HG03354 (cell line): Measurements from ENCODE around the gene MYMK.

Experiments used
- ATAC-seq: cut with Tn5 transposase; IDR thresholded peaks from one replicate; pipeline ENCODE4 v1.9.1; 2021; ENCODE audit warnings: mild to moderate bottlenecking; ENCODE audit not compliant: unreplicated experiment, poor library complexity, severe bottlenecking

MYMK gene

DNA sequence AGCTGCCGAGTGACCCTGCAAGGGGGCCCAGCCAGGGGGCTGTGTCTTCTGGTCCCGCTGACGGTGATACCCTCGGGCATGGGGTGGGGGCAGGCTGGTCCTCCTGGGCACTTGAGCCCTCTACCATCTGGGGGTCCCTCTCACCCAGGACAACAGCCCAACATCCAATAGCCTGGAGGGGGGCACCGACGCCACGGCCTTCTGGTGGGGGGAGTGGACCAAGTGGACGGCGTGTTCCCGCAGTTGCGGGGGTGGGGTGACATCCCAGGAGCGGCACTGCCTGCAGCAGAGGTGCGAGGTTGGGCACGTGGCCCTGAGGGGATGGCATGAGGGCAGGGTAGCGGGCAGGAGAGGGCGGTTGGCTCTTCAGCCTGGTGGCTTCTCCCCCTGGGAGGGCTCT, 12.5 kb upstream of the MYMK start:
- no peak for ATAC-seq

- no peak for ATAC-seq
Measured at GRCh38 chr9:133536536-133536935, 11.8 kb upstream of the MYMK start.

GRCh38 chr9:133536080-133536479, 11.3 kb upstream of the MYMK start:
- ATAC-seq = no peak

GRCh38 chr9:133535306-133535877, 10.6 kb upstream of the MYMK start:
- no peak for ATAC-seq

DNA sequence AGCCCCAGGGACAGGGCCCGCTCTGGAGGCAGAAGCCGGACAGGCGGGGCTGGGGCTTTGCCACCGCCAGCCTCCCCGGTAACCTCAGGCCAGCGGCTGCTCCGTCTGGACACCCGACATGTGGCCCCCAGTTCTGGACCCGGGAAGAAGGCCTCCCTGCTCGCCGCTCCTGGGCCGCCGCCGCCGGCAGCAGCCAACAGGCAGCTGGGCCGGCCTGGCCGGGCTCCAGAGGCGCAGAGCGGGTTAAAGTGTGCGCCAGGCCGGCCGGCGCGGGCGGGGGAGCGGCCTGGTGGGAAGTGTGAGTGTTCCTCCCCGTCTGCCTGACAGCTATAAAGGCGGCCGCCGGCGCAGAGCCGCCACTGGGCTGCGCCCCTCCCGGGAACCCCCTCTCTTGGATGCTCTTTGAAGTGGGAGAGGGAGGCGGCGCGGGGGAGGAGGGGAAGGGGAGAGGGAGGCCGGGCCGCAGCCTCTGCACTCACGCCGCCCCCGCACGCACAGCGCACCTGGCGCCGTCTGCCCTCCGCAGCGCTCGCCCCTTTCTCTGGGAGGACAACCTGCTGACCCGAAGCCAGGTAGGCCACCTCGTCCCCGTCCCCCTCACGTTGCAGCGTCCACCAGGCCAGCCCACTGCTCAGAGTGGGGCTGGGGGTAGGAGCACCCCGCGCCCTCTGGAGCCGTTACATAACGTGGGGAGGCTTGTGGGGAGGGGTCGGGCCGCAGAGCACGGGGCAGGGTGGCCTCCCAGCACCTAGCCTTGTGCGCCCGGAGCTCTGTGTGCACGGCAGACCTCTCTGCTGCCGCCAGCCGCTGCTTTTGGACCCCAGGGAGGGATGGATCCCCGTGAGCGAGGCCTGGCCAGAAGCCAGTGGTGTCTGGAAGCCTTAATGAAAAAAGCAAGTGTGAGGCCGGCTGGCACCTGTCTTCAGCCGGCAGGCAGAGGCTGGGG, 9.9 kb upstream of the MYMK start, which contains the start of gene ADAMTSL2:
Gene ADAMTSL2 (plus strand): TSS at position 359 of the 946 bp plus-strand sequence. CDS start 2,009 bp downstream, outside the sequence.
- ATAC-seq = no peak

DNA sequence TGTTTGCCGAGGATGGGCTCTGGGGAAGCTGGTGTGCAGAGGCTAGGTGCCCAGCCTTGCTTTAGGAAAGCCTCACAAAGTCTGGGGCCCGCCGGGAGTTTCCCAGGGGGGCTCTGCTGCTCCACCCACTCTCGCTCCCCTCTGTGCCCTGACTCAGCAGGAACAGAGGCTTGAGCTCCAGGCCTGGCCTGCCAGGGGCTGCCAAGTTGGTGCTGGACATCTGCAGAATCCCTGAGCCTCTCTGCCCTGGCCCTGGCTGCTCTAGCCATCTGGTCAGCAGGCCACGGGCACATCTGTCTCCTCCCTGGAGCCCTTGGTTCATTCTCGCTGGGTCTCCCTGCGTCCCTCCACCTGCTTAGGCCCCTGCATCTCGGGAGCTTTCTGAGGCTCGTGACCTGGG, 9.1 kb upstream of the MYMK start:
- no peak for ATAC-seq

DNA sequence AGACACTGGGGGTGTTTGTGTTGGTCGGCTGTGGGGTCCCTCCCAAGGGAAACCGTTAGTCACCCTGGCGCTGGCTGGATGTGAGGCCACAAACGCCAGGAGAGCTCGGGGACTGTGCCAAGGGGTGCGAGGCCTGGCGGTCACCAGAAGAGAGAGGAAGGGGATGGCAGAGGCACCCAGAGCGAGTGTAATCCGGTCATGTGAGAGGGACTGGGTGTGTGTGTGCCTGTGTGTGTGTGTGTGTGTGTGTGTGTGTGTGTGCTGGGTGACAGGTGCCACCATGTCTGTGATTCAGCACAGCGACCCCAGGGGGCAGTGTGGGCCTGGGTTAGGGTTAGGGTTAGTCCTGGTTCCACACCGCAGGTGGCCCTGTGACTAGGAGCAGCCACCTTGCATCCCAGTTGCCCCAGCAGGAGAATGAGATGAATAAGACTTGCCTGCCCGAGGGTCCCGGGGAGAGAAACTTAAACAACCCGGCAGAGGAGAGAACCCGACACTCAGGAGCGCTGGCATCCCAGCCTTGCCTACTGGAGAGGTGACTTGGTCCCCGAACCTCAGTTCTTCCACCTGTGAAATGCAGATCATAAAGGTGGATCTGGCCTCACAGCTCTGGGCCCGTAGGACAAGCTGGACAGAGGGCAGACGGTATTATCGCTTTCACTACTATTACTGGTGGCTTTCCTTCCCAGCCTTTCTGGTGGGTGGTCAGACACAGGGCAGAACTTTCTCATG, 8.3 kb upstream of the MYMK start:
- no peak for ATAC-seq

DNA sequence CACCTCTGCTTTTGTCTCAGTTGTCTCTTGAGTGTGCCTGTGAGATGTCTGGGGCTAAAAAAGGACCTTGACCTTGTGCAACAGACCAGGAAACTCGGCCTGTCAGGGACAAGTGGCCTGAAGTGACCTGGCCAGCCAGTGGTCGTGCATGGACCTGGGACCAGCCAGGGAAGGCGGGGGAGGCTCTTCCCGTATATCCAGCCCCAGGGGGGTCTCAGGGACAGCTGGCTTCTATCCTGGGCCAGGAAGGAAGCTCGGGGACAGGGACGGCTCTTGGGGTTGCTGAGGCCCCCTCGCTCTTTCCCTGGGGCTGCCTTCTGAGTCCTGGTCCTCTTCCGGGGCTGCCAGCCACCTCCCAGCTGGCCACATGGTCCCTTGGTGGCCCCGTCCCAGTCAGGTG, 6.5 kb upstream of the MYMK start:
- no peak for ATAC-seq

DNA sequence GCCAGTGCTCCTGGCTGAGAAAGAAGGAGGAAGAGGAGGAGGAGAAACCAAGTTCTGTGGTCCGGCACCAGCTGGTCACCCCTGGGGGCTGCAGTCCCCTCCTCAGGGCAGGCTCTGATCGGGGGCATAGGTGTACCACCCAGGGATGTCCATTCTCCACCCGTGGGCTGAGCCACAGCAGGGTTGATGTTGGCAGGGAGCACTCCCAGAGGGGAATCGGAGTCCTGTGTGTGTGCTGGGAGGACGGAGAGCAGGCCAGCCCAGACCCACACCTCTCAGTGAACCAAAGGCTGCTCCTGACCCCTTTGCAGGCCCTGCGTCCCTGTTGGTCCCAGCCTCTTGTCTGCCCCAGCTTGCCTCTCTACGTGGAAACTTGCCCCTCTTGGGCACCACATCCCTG, 5.1 kb upstream of the MYMK start:
- no peak for ATAC-seq

- no peak for ATAC-seq
Measured at GRCh38 chr9:133529457-133529856, 4.7 kb upstream of the MYMK start.

DNA sequence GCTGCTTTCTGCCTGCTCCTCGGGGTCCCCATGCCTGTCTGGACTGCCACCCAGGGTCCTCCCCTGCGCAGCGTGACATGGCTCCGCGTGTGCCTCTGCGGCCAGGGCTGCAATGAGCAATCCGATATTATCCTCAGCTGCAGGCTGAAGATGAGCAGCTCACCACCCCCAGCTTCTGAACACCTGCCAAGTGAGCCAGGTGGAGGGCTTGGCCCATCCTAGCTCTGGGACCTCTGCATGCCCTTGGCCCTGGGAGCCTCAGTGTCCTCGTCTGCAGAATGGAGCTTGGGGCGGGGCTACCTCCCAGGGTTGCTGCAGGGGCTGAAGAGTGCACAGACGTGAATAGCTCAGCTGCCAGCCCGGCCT, 4.1 kb upstream of the MYMK start:
- ATAC-seq = no peak

DNA sequence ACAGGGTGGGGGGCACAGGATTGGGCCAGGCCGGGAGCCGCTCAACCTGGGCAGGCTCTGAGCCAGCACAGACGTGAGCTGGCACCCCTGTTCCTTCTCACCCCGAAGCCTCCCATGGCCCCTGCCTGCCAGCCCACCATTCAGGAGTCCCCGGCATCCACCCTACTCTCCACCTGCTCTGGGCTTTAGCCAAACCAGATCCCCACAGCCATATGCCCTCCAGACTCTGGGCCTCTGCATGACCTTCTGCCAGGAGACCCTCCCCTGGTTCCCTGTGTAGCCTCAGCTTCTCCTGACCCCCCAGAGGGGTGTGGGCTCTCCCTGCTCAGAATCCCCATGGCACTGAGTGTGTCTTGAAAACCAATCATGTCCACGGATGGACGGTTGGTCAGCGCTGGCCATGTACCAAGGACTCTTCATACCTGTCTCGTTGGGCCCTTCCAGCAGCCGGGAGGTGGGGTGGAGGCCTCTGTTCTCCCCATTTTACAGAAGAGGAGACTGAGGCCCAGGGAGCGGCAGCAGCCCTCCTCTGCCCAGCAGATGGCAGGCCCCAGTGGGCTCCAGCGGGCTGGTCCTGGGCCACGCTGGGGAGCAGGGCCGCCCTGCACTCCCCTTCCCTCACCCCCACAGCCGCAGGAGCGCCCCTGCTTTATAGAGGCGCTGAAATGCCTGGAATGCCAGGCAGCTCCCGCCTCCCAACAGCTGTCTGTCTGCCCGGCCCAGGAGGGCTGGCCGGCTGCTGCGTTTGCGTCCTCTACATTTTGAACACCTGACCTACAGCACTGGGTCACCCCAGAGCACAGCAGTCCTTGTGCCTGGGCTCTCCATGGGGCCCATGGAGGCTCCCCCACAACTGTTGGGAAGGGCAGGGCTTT, 3.5 kb upstream of the MYMK start:
- no peak for ATAC-seq

GRCh38 chr9:133527444-133527920, 2.7 kb upstream of the MYMK start:
- ATAC-seq = no peak

DNA sequence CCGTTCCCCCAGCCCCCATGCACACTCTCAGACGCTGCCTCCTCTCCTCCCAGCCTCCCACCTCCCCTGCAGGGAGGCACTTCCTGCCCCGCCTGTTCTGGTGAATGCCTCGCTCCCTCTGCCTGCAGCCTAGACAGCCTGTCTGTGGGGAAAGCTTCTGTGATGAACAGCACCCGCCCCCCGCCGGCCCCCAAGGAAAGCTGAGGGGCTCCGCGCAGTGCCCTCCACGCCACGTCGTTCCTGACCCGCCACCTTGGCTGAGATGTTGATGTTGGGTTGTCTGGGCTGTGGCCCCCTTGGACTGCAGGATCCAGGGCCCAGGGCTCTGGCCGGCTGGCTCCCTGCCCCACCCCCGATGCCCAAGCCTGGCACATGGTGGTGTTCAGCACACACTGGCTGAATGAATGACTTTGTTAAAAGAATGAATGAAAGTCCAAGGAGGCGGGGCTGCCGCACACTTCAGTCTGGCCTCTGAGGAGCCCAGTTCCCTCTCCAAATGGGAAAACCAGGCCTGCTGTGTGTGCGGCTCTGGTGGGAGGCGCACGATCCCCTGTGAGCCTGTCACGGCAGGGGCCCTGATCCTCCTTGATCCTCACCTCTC, 2.1 kb upstream of the MYMK start:
- ATAC-seq = no peak

- no peak for ATAC-seq
Measured at GRCh38 chr9:133525677-133526076, 918 bp upstream of the MYMK start.

GRCh38 chr9:133524146-133524545, 613 bp downstream of the MYMK start:
- no peak for ATAC-seq

- no peak for ATAC-seq
Measured at GRCh38 chr9:133523106-133523505, 1.7 kb downstream of the MYMK start.

- no peak for ATAC-seq
Measured at GRCh38 chr9:133522073-133522910, 2.5 kb downstream of the MYMK start.
